HG03139 (cell line): ENCODE results near the gene ZBTB43.
"Not testable (repeated sequence)": the region's sequence is repeated elsewhere in the genome, so short reads cannot be mapped to it uniquely, and the experiment has no call there.

Experiments used
- ATAC-seq: cut with Tn5 transposase; IDR thresholded peaks from one replicate; pipeline ENCODE4 v1.9.1; 2021; ENCODE audit not compliant: unreplicated experiment

The ZBTB43 gene, protein sequence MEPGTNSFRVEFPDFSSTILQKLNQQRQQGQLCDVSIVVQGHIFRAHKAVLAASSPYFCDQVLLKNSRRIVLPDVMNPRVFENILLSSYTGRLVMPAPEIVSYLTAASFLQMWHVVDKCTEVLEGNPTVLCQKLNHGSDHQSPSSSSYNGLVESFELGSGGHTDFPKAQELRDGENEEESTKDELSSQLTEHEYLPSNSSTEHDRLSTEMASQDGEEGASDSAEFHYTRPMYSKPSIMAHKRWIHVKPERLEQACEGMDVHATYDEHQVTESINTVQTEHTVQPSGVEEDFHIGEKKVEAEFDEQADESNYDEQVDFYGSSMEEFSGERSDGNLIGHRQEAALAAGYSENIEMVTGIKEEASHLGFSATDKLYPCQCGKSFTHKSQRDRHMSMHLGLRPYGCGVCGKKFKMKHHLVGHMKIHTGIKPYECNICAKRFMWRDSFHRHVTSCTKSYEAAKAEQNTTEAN

DNA sequence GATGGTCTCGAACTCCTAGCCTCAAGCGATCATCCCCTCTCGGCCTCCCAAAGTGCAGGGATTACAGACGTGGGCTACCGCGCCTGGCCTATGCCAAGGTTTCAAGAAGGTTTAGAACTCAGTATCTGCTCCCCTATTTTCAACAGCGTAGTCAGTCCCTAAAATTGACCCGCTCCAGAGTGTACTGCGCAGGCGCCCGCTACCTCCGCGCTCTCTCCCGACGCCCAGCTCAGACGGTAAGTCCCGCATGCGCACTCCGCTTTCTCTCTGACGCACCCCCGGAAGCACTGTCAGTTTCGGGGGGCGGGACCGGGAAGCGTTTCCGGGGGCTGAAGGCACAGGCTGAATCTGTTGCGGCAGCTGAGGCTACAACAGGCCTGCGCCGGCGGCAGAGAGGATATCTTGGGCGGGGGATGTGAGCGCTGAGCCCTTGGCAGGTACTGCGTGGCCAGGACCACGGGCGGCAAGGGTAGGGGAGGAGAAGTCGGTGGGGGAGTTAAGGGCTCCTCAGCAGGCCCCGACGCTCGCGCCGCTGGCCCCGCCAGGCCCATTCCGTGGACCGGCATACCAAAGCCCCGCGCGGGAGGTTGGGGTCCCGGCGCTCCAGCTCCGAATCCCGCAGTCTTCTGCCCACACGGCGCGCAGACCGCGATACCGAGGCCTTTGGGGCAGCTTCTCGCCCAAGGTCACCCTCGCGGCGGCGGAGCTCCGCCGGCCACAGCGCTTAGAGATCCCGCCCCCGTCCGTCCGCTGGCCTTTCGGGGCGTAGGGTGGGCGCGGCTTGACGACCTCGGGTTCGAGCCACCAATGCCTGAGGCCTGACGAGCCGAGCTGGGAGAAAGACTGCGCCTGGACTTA, at the start of gene ZBTB43:
ZBTB43 (plus strand) TSS at position 345 of the 858 bp plus-strand sequence. CDS start 27,470 bp downstream, outside the sequence.
- ATAC-seq = peak; percentile 64

DNA sequence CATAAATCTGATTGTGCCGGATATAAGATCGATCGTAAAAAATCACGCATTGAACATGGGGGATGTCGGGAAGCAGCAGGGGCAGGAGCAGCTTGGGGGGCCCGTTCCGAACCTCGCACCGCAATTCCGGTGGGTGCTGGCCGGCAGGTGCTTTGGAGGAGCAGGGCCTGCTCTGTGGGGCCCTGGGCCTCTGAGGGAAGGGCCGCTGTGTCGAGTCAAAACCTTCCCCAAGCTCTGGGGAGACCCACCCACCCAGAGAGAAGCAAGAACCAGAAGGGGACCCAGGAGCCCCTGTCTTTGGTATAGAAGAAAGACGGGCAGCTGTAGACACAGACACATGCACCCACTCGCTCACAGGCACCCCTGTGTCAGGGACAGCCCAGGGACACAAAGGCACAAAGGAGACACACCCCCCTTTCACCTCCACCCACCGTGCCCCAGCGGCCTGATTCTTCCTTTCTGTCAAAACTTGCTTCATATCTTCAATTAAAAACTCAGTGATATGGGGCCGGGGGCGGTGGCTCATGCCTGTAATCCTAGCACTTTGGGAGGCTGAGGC, 49.4 kb upstream of the ZBTB43 start:
- ATAC-seq = no peak

DNA sequence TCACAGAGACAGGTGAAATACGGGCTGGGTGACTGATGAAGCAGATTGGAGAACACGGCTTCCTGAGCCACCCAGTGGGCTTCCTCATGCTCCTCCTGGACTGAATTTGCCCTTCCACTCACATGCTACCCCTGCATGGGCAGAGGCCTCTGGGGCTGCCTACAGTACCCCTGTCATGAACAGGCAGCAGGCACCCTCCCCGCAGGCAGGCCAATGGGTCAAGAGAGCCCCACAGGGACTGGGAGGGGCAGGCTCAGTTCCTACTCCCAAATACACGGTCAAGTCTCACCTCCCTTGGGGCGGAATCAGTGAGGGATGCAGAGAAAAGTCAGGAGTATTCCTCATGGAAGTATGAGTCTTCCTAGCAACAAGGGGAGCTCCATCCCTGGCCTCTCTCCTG, 48.6 kb upstream of the ZBTB43 start:
- ATAC-seq = no peak

DNA sequence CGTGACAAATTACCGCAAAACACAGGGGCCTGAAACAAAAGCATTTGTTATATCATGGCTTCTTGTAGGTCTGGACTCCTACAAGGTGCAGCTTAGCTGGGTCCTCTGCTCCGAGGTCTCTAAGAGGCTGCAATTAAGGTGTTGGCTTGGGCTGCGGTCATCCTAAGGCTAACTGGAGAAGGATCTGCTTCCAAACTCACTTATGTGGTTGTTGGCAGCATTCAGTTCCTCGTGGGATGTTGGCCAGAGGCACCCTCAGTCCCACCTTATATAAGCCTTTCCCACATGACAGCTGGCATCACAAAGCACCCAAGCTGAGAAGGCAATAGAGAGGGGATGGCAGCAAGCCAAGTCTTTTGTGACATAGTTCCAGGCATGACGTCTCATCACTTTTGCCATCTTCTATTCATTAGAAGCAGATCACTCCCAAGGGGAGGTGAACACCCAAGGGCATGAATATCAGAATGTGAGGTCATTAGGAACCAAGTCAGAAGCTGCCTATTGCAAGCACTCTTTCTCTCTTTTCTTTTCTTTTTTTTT, 47.9 kb upstream of the ZBTB43 start:
- ATAC-seq = no peak

DNA sequence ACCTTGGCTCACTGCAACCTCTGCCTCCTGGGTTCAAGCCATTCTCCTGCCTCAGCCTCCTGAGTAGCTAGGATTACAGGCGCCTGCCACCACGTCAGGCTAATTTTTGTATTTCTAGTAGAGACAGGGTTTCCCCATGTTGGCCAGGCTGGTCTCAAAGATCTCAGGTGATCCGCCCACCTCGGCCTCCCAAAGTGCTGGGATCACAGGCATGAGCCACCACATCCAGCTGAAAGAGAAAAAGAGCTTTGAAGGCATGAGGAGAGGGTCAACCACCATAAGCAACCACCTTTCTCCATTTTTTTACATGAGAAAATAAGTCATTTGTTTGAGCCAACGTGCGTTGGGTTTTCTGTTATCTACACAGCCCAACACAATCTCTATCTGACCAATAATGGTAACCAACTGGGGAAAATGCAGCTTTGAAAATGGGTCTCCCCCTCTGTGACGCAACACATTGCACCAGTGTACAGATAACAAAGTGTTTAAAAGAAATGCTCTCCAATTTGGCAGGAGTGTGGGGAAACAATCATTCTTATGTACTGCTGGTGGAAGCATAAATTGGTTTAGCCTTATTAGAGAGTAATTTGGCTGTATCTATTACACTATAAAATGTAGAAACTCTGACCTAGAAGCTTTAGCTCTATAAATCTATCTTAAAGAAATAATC, 45.8 kb upstream of the ZBTB43 start:
- no peak for ATAC-seq

DNA sequence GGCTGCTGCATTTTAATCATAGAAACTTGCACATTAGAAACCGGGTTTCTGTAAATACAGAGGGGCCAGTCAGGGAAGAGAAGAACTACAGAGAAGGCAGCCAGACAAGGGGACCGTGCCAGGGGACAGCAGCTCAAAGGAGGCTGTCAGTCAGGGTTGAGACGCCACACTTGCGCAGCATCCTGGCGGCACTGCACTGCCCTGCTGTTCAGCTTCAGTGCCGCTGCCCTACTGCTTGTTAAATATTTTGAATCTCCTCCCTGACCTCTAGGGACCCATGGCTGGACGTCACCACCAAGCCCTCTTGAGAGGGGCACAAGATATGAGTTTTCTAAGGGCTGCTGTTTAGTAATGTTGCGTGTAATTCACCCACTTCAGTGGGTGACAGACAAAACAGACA, 43.6 kb upstream of the ZBTB43 start:
- no peak for ATAC-seq

DNA sequence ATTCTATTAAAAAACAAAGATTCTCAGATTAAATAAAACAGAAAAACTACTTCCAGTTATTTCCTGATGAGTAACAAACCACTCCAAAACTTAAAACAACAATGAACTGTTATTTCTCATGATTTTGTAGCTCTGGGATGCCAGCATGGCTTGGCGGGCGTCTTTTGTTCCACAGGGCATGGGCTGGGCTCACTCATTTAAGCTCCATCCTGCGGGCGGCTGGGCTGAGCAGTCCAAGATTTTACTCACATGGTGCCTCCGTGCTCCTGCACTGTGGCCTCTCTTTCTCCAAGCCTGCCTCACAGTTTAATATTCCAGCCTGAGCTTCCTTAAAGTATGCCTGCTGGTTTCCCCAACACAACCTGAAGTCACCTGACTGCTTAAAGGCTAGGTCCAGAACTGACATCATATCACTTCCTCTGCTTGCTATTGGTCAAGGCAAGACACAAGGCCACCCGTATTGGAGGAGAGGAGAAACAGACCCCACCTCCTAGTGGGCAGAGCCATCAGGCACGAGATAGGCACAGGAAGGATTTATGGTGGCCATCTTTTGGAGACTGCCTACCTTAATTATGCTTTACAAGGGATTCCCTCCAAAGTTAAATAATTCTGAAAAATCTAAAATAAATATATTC, 41.6 kb upstream of the ZBTB43 start:
- no peak for ATAC-seq

DNA sequence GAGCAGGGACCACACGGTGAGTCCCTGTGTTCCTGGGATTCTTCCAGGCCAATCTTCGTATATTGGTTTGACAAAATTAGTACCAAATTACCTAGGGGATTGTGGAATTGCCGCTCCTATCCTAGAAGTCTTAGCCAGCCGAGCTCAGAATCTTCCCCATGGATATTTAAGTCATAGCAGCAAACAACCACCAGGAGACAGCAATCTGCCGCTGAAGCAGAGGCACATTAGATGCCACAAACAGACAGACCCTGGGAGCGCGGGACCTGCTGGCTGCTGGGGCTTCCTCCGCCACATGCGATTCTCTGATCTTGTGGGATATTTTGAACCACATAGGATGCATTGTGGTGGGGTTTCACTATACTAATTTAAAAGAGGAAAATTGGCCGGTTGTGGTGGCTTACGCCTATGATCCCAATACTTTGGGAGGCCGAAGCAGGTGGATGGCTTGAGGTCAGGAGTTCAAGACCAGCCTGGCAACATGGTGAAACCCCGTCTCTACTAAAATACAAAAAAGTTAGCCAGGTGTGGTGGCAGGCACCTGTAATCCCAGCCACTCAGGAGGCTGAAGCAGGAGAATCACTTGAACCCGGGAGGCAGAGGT, 31.7 kb upstream of the ZBTB43 start:
- no peak for ATAC-seq

DNA sequence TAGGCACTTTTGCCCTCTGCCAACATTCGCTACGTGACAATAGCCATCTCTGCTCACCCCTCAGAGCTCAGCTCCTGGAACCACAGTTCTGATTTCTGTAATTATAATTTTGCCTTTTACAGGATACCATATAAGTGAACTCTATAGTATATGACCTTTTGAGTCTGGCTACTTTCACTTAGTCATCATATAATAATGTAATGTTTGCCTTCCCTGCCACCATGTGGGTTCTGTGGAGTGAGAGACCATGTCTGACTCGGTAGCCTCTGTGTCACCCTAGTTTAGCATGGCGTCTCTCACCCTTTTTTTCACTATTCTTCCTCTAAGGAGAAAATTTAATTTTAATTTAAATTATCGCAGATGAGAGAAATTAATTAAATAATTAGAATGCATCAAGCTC, 28.9 kb upstream of the ZBTB43 start:
- no peak for ATAC-seq

DNA sequence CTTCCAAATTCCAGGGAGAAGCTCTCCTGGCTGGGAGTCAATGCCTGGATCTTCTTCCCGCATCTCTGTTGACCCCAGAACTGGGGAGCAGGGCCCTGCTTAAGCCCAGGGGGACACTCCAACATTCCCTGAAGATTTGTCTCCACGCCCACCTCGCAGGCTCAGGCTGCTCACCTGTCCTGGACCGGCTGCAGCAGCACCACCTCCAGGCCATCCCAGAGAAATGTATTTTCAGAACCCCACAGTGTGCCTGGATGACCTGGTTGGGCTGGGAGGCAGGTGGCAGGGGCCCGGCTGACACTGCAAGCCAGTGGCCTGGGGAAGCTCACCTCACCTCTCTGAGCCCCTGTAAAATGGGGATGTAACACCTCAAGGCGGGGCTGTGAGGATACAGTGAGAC, 27.1 kb upstream of the ZBTB43 start:
- no peak for ATAC-seq

DNA sequence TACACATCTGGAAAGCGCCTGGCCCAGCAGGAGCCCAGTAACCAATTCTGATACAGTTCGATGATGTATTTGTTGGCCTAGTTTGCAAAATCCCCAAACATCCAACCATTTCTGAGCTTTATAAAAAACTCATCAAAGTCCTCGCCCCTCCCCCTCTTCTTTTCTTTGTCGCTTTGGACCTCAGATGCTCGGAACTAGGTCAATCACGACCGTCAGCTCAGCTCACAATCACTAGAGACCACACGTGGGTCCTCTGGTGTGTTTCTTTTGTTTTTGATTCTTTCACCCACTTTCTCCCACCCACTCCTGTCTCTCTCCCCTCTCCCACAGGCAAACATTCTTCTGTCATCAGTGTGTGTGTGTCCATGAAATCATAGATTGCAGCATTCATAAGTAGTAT, 26.7 kb upstream of the ZBTB43 start:
- no peak for ATAC-seq

DNA sequence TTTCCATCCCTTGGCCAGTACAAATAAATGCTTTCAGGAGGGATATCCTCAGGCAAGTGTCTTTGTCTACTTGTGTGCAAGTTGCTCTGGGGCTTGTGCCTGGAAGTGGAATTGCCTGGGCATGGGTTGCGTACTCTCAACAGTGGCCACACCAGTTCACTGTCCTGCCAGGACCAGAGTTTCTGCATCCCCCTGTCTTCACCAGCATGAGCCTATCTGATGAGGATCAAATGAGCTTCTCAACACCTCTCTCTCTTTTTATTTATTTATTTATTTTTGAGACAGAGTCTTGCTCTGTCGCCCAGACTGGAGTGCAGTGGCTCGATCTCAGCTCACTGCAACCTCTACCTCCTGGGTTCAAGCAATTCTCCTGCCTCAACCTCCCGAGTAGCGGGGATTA, 26.1 kb upstream of the ZBTB43 start:
- not testable (repeated sequence) for ATAC-seq

DNA sequence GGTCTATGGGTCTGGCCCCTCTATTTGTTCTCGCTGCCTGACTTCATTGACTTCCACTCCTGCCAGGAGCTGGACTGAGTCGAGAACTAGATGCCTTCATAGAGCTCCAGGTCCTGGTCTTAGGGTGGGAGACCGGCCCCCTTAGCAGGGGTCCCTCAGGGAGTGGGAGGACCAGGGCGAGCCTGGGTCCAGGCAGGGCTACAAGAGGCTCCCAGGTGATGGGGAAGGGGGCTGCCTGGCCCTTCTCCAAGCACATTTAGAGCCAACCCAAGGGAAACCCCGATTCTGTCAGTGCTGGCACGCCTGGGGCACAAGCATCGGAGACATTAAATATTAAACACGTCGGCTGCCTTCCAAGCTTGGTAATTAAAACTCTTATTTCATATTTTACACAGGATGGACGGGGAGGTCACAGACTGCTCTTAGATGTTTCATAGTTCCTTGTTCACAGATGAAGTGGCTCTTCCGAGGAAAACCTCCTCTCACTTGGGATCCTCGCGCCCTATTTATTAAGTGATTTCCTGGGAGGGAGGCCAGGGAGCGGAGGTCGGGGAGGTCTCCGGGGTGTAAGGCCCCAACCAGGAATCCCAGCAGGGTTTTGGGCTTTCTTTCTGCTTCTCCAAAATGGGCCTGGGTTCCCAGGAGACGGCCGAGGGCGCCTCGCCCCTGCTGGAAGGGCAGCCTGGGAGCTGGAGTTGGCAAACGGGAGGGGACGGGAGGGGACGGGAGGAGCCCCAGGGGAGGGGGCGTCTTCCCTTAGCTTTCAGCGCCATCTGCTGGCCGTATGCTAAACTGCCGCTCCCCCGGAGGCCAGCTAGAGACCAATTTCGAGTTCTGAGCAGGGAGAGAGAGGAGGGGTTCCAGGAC, 23.4 kb upstream of the ZBTB43 start:
- ATAC-seq = no peak

DNA sequence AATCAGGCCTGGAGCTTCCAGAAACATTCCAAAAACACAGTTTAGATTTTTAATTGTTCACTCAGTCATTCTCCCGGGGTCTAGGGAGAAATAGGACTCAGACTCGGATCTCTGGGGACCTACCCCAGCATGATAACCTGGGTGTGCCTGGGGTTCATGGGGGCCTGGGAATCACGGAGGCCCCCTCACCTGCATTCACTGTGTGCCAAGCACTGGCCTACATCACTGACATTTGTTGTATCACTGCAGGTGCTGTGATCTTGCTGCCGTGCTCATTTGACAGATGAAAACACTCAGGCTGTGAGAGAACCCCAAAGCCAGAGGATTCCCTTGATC, 22.8 kb upstream of the ZBTB43 start:
- ATAC-seq = no peak

DNA sequence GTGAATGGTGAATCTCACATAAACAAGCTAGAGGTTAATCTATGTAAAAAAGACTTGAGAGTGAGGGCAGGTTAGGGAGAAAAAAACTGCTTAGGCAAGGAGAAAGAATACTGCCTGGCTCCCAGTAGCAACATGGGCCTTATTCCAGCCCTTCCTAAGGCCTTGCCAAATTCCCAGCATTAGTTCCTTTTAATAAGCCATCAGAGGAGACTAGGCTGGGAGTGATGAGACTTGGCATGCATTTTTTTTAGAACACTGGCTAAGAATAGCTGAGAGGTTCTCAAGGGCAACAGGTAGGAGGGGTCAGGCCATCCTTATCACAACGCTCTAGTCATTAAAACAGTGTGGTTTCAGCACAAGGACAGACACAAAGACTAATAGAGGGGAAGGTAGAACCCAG, 20.9 kb upstream of the ZBTB43 start:
- ATAC-seq = no peak

DNA sequence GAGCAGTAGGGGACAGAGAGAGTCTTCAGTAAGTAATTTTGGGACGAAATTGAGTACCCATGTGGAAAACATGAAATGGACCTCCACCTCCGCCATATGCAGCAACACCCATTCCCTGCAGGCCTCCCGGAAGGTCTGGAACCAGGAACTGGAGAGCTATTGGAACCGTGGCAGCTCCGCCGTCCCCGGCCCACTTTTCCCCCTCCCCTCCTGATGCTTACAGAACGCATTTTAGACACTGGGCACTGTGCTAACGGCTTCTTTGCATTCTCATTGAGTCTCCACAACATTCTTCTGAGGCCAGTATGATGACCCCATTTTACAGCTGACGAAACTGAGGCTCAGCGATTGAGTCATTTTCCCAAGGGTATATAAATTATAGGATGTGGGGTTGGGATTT, 20.4 kb upstream of the ZBTB43 start:
- ATAC-seq = no peak

DNA sequence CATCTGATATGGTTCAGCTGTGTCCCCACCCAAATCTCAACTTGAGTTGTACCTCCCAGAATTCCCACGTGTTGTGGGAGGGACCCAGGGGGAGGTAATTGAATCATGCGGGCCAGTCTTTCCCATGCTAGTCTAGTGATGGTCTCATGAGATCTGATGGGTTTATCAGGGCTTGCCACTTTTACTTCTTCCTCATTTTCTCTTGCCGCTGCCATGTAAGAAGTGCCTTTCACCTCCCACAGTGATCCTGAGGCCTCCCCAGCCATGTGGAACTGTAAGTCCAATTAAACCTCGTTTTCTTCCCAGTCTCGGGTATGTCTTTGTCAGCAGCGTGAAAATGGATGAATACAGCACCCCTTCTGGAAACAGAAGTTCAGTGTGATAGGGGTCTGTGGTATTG, 20.0 kb upstream of the ZBTB43 start:
- ATAC-seq = not testable (repeated sequence)

DNA sequence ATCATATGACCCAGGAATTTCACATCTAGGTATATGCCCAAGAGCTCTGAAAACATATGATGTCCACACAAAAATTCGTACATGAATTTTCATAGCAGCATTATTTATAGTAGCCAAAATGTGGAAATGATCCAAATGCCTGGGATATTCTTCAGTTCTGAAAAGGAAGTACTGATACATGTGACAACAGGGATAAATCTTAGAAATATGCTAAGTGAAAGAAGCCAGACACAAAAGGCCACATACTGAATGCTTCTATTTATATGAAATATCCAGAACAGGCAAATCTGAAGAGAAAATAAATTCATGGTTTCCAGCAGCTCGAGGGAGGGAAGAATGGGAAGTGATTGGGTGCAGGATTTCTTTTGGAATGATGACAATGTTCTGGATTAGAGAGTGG, 16.8 kb upstream of the ZBTB43 start:
- ATAC-seq = no peak

DNA sequence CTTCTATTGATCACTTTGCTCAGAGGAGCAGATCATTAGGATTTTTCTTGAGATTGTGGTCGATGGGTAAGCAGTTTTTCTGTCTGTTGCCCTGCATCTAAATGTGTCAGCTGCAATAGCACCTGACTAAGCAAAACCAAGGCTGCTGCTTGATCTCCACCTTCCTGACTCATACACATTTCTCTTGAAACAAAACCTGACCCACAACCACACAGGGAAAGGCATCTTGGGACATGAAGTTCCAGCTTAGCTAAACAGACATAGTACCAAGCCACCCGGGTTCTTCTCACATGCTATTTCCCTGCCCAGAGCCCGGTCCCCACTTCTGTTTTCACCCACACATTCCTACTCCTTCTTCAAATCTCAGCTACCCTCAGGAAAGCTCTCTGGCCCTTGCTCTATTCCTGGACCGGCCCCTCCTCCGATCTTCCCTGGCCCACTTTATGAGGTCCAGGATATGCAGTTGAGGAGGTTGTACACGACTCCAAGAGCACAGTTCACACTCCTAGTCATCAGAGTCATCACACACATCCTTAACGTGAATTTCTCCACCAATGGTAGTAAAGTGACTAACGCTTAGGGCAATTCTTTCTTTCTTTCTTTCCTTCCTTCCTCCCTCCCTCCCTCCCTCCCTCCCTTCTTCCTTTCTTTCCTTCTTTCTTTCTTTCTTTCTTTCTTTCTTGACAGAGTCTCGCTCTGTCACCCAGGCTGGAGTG, 16.0 kb upstream of the ZBTB43 start:
- ATAC-seq = no peak
